ENCODE data around the gene RFX3. TPM values are rescaled to one million over a fixed set of nuclear protein-coding genes. Genes with fewer than 3 reads are reported as not detected.

RFX3 gene
- total RNA-seq, 1 experiment from 2014 or later = 7.4 TPM

DNA sequence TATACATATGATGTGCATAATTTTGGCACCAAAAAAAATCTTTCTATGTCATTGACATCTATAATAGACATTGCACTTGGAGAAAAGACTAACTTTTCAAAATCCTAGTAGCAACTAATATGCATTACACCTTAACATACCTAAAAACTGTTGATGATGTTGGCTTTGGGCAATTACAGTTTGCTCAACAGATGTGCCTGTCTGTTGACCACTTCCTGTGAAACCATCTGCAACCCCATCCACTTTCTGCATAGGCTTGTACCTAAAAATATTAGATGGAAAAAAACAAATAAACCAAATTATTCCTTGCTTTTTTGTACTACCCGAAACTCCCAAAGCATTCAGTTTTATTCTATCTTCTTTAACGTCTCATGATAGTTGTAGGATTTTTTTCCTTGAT is 248.6 kb downstream of the RFX3 start:
- Histone ChIP-seq H3K27ac (ENCODE audit: low read depth, low read length, poor library complexity, severe bottlenecking) (no peak overlapping the region), H3K4me3 (ENCODE audit: low read depth, low read length, poor library complexity, severe bottlenecking) (no peak overlapping the region), H3K36me3 (ENCODE audit: insufficient read depth, low read length, poor library complexity, severe bottlenecking) (no peaks in the 10 kb centered on the region), H3K4me1 (ENCODE audit: insufficient read depth, low read length, poor library complexity, severe bottlenecking) (no peaks in the 10 kb centered on the region), H3K27me3 (replicated peaks; ENCODE audit: insufficient read depth, low read depth, low read length, poor library complexity) (no peaks in the 10 kb centered on the region), H3K9me3 (ENCODE audit: low read depth, low read length, poor library complexity, severe bottlenecking) (no peaks in the 10 kb centered on the region)
- POLR2A ChIA-PET (ENCODE audit: low non-redundant PET) = no interaction called here
- no peak for TF ChIP-seq EZH2 (IDR thresholded peaks at IDR 0.05; ENCODE audit: borderline replicate concordance, low read depth, low read length, poor library complexity, severe bottlenecking)
- TF ChIP-seq, protein P1, sequence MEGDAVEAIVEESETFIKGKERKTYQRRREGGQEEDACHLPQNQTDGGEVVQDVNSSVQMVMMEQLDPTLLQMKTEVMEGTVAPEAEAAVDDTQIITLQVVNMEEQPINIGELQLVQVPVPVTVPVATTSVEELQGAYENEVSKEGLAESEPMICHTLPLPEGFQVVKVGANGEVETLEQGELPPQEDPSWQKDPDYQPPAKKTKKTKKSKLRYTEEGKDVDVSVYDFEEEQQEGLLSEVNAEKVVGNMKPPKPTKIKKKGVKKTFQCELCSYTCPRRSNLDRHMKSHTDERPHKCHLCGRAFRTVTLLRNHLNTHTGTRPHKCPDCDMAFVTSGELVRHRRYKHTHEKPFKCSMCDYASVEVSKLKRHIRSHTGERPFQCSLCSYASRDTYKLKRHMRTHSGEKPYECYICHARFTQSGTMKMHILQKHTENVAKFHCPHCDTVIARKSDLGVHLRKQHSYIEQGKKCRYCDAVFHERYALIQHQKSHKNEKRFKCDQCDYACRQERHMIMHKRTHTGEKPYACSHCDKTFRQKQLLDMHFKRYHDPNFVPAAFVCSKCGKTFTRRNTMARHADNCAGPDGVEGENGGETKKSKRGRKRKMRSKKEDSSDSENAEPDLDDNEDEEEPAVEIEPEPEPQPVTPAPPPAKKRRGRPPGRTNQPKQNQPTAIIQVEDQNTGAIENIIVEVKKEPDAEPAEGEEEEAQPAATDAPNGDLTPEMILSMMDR (conservative IDR thresholded peaks at IDR 0.05; ENCODE audit: low read depth, low read length) = no peak
- no peak for DNase-seq (ENCODE audit: low spot score)
- CTCF ChIA-PET = no interaction called here
- intact Hi-C loops (cut with micrococcal nuclease; ENCODE audit: unreplicated experiment) = no loop called here
- BruUV-seq (replicated peaks) = no TSS peak

DNA sequence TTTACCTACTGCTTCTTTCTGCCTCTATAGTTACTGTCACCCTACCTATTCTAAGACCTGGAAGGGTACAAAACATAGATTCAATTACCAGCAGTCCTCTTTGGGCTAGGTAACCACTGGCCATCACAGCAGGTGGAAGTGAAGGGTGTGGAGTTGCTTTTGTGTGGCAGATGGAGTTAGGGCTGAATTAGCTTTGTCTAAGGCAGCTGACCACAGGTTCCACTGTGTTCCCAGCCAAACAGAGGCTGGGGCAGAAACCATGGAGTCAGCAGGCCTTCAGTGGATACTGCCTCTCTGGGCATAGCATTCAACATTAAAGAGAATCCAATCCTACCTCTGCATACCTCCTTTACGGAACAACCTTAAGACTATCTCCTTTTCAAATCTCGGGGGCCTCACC is 254.2 kb downstream of the RFX3 start:
- Histone ChIP-seq H3K4me1 (ENCODE audit: insufficient read depth, low read length, poor library complexity, severe bottlenecking) (no peaks in the 10 kb centered on the region), H3K36me3 (ENCODE audit: insufficient read depth, low read length, poor library complexity, severe bottlenecking) (no peaks in the 10 kb centered on the region), H3K9me3 (ENCODE audit: low read depth, low read length, poor library complexity, severe bottlenecking) (no peaks in the 10 kb centered on the region), H3K27ac (ENCODE audit: low read depth, low read length, poor library complexity, severe bottlenecking) (no peak overlapping the region), H3K4me3 (ENCODE audit: low read depth, low read length, poor library complexity, severe bottlenecking) (no peak overlapping the region), H3K27me3 (replicated peaks; ENCODE audit: insufficient read depth, low read depth, low read length, poor library complexity) (no peaks in the 10 kb centered on the region)
- TF ChIP-seq, protein P1 (conservative IDR thresholded peaks at IDR 0.05; ENCODE audit: low read depth, low read length) = no peak
- TF ChIP-seq EZH2 (IDR thresholded peaks at IDR 0.05; ENCODE audit: borderline replicate concordance, low read depth, low read length, poor library complexity, severe bottlenecking) = no peak
- POLR2A ChIA-PET (ENCODE audit: low non-redundant PET) = interaction anchor here (0.5 kb wide), 1 partner anchor 286 kb away, joined by 4 read pairs; no protein-coding TSS in a partner anchor
- DNase-seq (ENCODE audit: low spot score) = no peak
- intact Hi-C loops (cut with micrococcal nuclease; ENCODE audit: unreplicated experiment) = no loop called here
- CTCF ChIA-PET = no interaction called here
- BruUV-seq (replicated peaks) = no TSS peak

DNA sequence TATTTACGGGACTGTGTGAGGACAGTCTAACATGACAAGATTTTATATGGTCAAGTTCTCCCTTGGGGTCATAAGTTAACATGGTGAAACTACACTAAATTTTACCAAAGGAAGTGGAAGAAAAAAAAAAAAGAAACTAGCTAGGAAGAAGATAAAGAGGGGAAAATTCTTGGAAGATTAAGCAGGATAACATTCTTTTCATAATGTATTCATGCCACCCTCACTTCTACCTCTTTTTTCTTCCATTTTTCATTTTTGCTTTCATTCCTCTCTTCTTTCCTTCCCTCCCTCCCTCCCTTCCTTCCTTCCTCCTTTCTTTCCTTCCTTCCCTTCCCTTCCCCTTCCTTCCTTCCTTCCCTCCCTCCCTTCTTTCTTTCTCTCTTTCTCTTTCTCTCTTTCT is 254.6 kb downstream of the RFX3 start:
- POLR2A ChIA-PET (ENCODE audit: low non-redundant PET) = no interaction called here
- TF ChIP-seq, protein P1 (conservative IDR thresholded peaks at IDR 0.05; ENCODE audit: low read depth, low read length) = no peak
- no peak for TF ChIP-seq EZH2 (IDR thresholded peaks at IDR 0.05; ENCODE audit: borderline replicate concordance, low read depth, low read length, poor library complexity, severe bottlenecking)
- Histone ChIP-seq H3K27ac (ENCODE audit: low read depth, low read length, poor library complexity, severe bottlenecking) (no peak overlapping the region), H3K9me3 (ENCODE audit: low read depth, low read length, poor library complexity, severe bottlenecking) (no peaks in the 10 kb centered on the region), H3K36me3 (ENCODE audit: insufficient read depth, low read length, poor library complexity, severe bottlenecking) (no peaks in the 10 kb centered on the region), H3K27me3 (replicated peaks; ENCODE audit: insufficient read depth, low read depth, low read length, poor library complexity) (no peaks in the 10 kb centered on the region), H3K4me3 (ENCODE audit: low read depth, low read length, poor library complexity, severe bottlenecking) (no peak overlapping the region), H3K4me1 (ENCODE audit: insufficient read depth, low read length, poor library complexity, severe bottlenecking) (no peaks in the 10 kb centered on the region)
- intact Hi-C loops (cut with micrococcal nuclease; ENCODE audit: unreplicated experiment) = no loop called here
- DNase-seq (ENCODE audit: low spot score) = no peak
- no TSS peak for BruUV-seq (replicated peaks)
- CTCF ChIA-PET = no interaction called here
